Measurements from ENCODE around the gene WDR72. TPM values are rescaled to one million over a fixed set of nuclear protein-coding genes. Genes with fewer than 3 reads are reported as not detected.
A peak's percentile ranks its signal among the peaks of the same experiment; 100 is the strongest.
"Not testable (repeated sequence)": the region's sequence is repeated elsewhere in the genome, so short reads cannot be mapped to it uniquely, and the experiment has no call there.

WDR72 gene
- total RNA-seq, result 2.3 and 11.8 TPM in 2 replicates

GRCh38 chr15:53759411-53759931 lies at the start of gene WDR72:
TSS of gene WDR72 (minus strand) at chr15:53759663. CDS start at chr15:53733149, 26,514 bp downstream.
- peak; percentile 45 for DNase-seq (ENCODE audit: low read depth)

- DNase-seq (ENCODE audit: low read depth), result peak; percentile 37
Measured at GRCh38 chr15:53808058-53808706, 48.7 kb upstream of the WDR72 start.

- no peak for DNase-seq (ENCODE audit: low read depth)
Measured at GRCh38 chr15:53807501-53807900, 48.0 kb upstream of the WDR72 start.

GRCh38 chr15:53802672-53803071 lies 43.2 kb upstream of the WDR72 start:
- DNase-seq (ENCODE audit: low read depth), result no peak

GRCh38 chr15:53791581-53791980 lies 32.1 kb upstream of the WDR72 start:
- peak; percentile 87 for DNase-seq (ENCODE audit: low read depth)

GRCh38 chr15:53789654-53790375 lies 30.4 kb upstream of the WDR72 start:
- DNase-seq (ENCODE audit: low read depth), result peak; percentile 65

- peak; percentile 9 for DNase-seq (ENCODE audit: low read depth)
Measured at GRCh38 chr15:53786401-53786800, 26.9 kb upstream of the WDR72 start.

GRCh38 chr15:53785241-53785640 lies 25.8 kb upstream of the WDR72 start:
- DNase-seq (ENCODE audit: low read depth), result not testable (repeated sequence)

GRCh38 chr15:53762916-53763315 lies 3.5 kb upstream of the WDR72 start:
- DNase-seq (ENCODE audit: low read depth), result peak; percentile 84

- DNase-seq (ENCODE audit: low read depth), result peak; percentile 65
Measured at GRCh38 chr15:53758412-53758811, 1.1 kb downstream of the WDR72 start.

GRCh38 chr15:53757906-53758305 lies 1.6 kb downstream of the WDR72 start:
- DNase-seq (ENCODE audit: low read depth), result peak; percentile 51

- DNase-seq (ENCODE audit: low read depth), result no peak
Measured at GRCh38 chr15:53753813-53754212, 5.7 kb downstream of the WDR72 start.

GRCh38 chr15:53752406-53752805 lies 7.1 kb downstream of the WDR72 start:
- peak; percentile 74 for DNase-seq (ENCODE audit: low read depth)

GRCh38 chr15:53747501-53748068 lies 11.9 kb downstream of the WDR72 start:
- DNase-seq (ENCODE audit: low read depth), result peak; percentile 91

GRCh38 chr15:53746101-53746500 lies 13.4 kb downstream of the WDR72 start:
- DNase-seq (ENCODE audit: low read depth), result peak; percentile 73

- DNase-seq (ENCODE audit: low read depth), result peak; percentile 92
Measured at GRCh38 chr15:53739651-53740050, 19.8 kb downstream of the WDR72 start.

GRCh38 chr15:53739187-53739586 lies 20.3 kb downstream of the WDR72 start:
- DNase-seq (ENCODE audit: low read depth), result no peak

- no peak for DNase-seq (ENCODE audit: low read depth)
Measured at GRCh38 chr15:53721334-53722087, 38.0 kb downstream of the WDR72 start.

GRCh38 chr15:53716909-53717876 lies 42.3 kb downstream of the WDR72 start:
- peak; percentile 26 for DNase-seq (ENCODE audit: low read depth)

GRCh38 chr15:53713218-53713617 lies 46.2 kb downstream of the WDR72 start:
- no peak for DNase-seq (ENCODE audit: low read depth)

GRCh38 chr15:53710906-53711305 lies 48.6 kb downstream of the WDR72 start:
- peak; percentile 75 for DNase-seq (ENCODE audit: low read depth)
